Dedifferentiated amniotic fluid mesenchymal stem cell (primary cell): ENCODE measurements around the gene SCN4B.
"Not testable (repeated sequence)": the region's sequence is repeated elsewhere in the genome, so short reads cannot be mapped to it uniquely, and the experiment has no call there.

Experiments
- DNase-seq: peaks from one replicate; pipeline ENCODE4 v3.0.0-alpha.2; 2016; ENCODE audit errors: extremely low spot score

SCN4B gene, protein sequence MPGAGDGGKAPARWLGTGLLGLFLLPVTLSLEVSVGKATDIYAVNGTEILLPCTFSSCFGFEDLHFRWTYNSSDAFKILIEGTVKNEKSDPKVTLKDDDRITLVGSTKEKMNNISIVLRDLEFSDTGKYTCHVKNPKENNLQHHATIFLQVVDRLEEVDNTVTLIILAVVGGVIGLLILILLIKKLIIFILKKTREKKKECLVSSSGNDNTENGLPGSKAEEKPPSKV

DNA sequence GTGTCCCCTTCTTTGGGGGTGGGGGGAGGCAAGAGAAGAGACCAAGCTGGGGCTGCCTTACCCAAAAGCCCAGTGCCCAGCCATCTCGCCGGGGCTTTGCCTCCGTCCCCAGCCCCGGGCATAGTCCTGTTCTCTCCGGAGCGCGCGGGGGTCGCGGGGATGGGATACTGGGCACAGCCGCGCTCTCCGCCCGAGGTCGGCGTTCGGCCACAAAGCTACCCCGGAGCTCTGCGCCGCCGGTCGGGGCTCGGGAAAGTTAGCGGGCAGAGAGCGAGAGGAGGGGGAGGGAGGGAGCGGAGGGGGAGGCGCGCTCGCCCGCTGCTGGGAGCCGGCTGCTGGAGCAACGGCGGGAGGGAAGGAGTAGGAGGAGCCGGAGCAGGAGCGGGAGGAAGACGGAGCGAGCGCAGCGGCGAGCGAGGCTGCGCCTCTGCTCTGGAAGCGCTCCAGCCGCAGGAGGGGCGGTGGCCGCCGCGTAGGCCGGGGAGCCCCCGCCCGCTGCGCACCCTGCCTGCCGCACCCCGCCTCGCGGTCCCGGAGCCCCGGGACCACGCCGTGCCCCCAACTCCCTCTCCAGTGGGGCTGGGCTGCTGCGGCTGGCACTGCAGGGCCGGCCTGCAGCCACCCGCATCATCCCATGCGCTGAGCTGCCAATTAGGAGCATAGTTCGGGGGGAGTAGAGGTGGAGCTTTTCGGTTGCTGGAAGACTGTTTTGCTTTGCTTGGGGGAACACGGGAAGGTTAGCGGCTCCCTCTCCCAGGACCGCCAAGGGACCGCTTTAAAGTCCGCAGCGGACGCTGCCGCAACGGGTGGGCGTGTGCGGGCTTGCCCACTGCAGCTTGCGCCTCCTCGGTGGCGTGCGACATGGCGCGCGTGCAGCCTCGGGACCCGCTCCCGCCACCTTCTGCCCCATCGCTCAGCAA lies at the start of gene SCN4B:
TSS of gene SCN4B (minus strand) at position 272 of the 920 bp plus-strand sequence. CDS start at position 122, 150 bp downstream.
- peak; percentile 30 for DNase-seq

DNA sequence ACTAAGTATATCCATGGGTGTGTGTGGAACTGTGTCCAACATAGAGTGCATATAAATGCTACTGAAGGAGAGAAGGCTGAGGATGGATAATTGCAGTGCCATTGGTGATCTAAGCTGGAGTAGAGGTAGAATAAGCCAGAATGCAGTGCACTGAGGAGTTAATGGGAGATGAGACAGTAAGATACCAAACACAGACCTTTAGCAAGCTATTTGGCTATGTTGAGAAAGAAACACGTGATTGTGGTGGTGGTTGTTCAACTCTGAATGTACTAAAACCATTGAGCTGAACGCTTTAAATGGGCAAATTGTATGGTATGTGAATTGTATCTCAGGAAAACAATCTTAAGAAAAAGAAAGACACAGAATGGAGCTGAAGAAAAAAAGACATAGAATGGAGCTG lies 49.3 kb upstream of the SCN4B start:
- no peak for DNase-seq

DNA sequence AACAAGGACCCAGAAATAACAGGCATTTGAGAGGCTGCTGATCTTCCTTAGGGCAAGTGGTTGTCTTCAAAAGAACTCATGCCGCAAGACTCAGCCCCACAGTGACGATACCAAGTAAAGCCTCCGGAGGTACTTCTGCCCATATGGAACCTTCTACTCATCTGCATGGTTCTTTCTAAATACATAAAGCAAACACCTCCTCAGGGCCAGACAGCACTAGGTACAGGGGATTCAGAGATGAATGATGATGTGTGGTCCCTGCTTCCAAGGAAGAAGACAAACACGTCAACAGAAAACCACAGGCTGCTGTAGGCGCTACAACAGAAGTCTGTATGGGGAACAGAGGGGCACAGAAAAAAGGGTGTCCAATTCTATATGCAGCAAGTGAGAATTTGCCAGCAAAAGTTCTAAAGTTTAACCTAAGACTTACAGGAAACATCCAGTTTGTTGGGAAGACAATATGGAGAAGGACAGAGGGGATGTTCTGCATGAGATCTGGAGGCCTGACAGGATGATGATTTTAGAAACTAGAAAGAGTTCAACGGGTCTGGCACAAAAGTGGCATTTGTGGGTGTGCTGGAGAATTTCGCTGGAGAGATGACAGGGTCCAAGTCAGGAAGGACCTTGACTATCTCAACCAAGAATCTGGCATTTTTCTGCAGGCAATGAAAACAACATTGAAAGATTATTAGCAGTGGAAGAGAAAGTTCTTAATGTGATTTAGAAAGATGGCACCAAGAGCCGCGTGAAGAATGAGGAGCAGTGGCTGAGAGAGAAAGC lies 48.5 kb upstream of the SCN4B start:
- DNase-seq: no peak

DNA sequence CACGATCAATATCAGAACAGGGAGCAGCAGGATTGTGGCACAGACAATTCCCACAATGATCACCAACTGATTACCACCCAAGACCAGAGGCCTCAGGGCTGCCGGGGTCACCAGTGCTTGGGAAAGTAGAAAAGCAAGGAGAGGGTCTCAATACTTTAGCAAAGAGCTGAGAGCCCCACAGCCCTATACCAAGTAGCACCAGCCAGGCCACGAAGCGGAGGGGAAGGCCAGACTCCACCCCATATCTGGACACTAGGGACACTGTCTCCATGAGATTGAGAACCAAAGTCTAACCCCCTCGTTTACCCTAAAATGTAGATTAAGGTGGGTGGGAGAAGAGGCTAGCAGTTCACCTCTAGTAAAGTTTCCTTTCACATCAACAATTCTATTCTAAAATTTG lies 47.9 kb upstream of the SCN4B start:
- no peak for DNase-seq

DNA sequence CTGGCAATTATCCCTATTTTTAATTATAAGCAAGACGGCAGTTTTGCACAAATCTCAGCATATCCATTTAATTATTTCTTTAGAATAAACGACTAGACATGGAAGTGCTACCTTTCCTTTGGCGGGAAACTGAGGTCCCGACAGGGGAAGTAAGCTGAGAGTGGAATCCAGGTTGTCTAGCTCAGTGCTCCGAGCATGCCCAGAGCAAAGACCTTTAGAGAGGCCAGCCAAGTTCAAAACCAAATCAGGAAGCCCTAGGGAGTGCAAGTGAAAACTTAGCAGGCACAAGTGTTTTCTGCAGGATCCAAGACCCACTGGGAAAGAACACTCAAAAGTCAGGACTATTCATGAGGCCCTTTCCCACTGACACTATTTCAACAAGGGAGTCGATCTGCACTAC lies 46.5 kb upstream of the SCN4B start:
- no peak for DNase-seq

DNA sequence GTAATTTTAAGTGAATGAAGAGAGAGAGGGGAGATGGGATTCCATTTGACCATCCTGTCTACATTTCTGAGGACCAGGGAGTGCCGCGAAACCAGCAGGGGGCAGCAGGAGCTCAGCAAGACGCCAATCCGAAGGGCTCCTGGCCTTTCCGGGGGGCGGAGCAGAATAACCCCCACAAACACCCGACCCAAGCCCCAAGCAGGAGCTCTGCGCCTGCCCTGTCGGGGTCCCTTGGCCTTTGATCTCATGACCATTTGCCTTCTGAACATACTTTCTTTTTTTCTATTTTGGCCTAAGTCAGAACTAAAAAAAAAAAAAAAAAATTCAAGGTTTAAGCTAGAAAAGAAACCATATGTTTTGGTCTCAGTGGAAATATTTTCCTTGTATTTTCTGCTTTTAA lies 45.7 kb upstream of the SCN4B start:
- DNase-seq: peak; percentile 39

DNA sequence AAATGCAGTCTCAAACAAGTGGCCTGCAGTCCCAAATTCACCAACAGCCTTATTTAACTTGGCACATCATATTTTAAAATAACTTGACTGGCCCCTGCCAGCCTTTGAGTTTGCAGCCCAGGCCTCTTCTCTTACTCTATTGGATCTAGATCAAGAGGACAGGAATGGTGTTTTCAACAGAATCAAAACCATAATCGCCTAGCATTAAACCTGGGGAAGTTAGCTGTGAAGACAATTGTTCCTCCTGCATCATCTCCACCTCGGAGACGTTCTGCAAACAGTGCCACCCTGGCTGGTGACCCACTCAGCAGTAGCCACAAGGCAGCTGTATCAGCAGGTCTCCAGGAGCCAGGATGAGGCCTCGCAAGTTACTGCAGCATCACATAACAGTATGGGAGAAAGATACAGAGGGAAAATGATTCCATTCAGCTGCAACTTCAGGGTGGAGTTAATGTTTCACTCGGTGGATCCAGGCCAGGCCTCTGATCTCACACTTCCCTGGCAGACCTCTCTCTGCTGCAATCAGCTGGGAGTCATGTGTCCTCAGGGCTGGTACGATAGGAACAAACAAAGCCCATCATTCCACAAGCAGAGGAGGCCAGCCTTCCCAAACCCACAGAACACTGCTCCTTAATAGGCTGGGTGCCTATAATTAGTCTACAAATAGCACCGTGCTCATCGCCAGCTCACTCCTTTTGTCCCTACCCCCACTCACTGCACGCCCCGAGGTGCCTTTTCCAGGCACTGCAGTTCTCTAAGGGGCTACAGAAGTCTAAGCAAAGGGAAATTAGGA lies 42.4 kb upstream of the SCN4B start:
- DNase-seq: peak; percentile 87

DNA sequence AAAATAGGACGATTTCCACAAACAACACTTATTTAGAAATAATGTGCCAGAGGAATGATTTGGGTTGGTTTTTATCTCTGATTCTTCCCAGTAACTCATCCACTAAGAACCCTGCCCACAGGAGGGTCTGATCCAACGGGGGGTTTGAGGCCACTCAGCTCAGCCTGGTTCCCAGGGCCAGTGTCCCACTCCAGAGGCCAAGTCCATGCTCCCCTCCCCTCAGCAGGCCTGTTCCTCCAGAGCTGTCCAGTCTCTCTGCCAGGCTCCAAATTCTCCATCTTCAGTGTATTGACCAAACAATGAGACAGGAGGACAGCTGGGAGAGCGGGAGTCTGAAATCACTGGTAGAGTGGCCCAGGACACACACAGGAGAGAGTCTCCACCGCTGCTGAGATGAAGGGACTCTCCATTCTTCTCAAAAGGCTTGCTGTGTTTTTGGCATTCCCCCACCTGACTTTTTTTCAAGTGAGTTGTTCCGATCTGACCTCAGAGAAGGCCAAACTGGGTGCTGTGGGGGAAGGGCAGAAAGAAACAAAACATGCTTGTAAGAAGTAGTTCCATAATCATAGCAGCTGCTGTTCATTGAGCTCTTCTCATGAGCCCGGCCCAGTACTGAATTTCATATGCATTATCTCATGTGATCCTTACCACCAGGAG lies 41.4 kb upstream of the SCN4B start:
- no peak for DNase-seq

DNA sequence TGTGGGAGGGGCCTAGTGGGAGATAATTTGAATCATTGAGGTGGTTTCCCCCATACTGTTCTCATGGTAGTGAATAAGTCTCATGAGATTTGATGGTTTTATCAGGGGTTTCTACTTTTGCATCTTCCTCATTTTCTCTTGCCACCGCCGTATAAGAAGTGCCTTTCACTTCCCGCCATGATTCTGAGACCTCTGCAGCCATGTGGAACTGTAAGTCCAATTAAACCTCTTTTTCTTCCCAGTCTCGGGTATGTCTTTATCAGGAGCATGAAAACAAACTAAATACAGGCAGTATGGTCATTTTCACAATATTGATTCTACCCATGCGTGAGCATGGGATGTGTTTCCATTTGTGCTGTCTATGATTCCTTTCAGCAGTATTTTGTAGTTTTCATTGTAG lies 40.2 kb upstream of the SCN4B start:
- not testable (repeated sequence) for DNase-seq

DNA sequence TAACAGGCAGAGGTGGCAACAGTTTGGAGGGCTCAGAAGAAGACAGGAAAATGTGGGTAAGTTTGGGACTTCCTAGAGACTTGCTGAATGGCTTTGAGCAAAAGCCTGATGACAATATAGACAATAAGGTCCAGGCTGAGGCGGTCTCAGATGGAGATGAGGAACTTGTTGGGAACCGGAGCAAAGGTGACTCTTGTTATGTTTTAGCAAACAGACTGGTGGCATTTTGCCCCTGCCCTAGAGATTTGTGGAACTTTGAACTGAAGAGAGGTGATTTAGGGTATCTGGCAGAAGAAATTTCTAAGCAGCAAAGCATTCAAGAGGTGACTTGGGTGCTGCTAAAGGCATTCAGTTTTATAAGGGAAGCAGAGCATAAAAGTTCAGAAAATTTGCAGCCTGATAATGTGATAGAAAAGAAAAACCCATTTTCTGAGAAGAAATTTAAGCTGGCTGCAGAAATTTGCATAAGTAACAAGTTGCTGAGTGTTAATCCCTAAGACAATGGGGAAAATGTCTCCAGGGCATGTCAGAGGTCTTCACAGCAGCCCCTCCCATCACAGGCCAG lies 38.4 kb upstream of the SCN4B start:
- not testable (repeated sequence) for DNase-seq

DNA sequence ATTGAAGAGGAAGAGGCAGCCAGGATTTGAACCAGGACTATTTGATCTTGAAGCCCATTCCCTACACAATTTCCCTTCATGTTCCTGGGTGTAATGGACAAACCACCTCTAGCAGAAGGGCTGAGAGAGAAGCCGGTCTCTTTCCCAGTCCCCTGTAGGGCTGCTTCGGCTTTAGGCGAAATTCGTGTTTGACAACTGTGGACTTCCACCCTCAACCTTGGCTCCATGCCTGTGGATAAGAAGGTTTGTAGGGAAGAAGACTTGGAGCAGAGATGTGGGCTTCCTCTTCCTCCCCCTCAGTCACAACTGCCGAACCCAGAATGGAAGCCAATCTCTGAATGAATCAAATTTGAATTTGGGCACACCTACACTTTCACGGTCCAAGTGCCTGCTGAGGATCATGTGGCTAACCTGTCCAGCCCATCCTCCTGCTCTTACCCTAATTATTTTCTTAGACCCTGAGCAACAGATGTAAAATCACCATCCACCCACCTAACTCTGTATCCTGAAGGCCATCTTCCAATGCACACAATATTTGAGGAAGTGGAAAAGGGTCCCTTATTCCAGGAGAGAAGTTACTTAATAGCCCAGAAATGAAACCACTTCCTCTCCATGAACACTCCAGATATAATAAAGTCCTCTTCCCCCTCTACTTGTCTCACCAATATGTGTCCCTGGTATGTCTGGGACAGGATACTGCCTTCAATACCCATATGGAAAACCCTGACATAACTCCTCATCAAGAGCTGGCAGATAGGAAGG lies 33.9 kb upstream of the SCN4B start:
- DNase-seq: no peak

DNA sequence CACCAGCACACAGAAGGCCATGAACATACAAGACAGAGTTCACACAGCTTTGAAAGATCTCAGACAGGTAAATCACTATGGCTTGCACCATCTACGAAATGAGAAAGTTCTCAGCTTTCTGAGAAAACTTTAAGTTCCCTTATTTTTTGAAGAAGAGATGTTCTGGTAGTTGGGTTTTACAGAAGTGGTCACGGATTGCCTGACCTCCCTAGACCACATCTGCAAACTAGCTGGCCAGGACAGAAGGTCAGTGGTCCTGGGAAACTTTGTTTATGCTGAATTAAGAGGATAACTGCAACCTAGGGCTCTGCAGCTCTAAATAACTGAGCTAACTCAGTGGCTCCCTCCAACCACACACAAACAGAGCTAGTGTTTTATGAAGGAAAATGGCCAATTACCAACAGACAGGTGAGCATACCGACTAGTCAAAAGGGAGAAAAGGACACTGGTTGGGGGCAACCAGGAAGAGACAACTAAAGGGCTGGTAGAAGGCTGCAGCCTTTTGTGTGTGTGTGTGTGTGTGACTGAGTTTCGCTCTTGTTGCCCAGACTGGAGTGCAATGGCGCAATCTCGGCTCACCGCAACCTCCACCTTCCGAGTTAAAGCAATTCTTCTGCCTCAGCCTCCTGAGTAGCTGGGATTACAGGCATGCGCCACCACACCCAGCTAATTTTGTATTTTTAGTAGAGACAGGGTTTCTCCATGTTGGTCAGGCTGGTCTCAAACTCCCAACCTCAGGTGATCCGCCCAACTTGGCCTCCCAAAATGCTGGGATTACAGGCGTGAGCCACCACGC lies 32.4 kb upstream of the SCN4B start:
- DNase-seq: no peak

DNA sequence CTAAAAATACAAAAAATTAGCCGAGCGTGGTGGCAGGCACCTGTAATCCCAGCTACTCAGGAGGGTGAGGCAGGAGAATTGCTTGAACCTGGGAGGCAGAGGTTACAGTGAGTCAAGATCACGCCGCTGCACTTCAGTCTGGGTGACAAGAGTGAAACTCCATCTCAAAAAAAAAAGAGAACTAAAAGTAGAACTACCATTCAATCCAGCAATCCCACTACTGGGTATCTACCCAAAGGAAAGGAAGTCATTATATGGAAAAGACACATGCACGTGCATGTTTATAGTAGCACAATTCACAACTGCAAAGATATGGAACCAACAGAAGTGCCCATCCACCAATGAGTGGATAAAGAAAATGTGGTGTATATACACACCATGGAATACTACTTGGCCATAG lies 31.1 kb upstream of the SCN4B start:
- DNase-seq: not testable (repeated sequence)

DNA sequence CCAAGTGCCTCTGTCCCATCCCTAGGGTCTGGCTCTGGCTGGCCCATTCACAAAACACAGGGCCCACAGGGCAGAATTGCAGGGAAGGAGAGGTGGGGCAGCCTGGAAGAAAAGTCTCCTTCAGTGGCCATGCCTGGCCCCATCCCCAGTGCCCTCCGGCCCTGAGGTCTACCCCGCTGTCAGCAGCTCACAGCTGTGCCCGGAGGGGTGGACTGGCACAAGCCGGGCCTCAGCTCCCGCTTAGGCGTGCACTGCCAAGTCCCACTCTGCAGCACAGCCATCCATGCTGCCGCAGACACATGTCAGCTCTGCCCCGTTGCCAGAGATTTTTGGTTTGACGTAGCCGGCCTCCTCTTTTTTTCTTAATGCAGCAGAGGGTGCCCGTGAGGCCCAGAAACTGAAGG lies 27.7 kb upstream of the SCN4B start:
- no peak for DNase-seq

DNA sequence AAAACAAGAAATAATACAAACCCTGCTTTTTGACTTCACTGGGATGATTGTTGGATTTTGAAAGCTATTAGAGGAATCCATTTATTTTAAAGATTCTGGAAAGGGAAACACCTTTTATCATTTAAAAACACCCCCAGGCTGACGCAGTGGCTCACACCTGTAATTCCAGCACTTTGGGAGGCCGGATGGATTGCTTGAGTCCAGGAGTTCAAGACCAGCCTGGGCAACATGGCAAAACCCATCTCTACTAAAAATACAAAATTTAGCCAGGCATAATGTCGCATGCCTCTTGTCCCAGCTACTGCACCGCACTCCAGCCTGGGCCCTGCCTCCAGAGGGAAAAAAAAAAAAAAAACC lies 24.1 kb upstream of the SCN4B start:
- DNase-seq: no peak

DNA sequence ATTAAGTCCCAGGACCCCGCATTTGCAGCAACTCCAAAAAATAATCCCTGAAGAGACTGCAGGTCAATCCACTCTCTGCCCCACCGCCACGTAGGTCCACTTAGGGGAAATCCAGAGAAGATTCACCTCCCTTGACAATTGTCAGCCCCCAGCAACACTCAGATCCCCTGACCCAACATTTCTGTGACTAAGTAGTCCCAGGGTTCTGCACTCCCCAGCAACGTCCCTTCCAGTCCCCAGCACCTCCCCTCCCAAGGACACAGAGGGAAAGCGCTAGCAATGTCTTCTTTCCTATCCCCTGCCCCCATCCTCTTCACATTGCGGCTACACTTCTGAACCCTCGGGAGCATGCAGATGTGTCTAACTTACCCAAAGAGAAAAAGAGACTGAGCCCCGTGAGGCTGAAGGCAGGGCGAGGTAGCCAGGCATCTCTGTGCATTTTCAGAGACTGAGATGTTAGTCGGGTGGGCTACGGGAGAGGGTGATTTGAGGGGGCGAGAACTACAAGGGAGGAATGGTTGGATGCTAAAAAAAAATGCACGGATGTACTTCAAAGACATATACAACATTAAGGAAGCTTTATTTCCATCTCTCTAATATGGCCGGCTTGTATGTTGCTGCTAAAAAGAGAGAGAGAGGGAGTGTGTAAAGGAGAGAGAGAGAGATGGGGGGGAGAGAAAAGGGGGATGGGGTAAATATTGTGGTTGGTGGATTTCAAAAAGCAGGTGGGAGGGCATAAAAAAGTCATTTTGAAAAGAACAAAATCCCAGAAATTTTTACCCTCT lies 23.6 kb upstream of the SCN4B start, which contains the start of gene SCN2B:
TSS of gene SCN2B (minus strand) at position 647 of the 785 bp plus-strand sequence. CDS start at position 439, 208 bp downstream.
- DNase-seq: no peak

DNA sequence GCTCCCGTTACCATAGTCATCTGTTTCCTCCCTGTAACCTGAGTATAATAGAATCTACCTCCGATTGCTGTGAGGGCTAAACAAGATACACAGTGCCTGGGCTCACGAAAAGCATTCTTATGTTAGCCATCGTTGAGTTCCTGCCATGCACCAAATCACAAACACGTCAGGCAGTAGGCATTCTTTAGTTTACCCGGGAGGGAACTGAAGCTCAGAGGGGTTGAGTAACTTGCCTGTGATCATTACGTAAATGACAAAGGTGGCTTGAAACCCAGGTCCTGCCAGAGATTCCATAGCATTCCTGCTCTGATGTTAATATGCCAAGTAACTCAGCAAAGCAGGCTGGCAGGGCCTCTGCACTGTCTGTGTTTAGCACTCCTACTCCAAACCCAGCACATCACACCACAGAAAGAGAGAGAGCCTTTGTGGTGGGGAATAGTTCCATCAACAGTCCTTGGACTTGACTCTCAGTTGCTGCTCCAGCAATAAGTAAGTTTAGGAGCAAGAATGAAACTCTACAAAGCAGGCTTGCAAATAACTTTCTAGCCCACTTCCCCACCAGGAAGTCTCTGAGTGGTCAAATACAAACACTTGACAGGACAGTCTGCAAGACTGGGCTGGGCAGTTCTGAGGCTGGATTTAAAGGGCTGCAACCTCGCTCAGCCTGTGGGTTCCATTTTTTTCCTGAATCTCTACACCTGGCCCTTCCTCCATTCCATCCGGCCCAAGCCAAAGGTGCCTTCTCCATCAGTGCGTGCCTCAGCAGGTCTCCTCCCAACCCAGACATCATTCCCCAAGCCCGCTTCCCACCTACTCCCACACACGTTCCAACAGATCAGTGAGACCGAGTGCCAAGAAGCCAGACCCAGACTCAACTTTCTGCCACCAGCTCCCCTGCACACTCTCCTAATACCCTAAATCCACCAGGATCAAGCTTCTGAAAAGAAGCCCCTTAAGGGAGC lies 22.7 kb upstream of the SCN4B start:
- DNase-seq: no peak
